ENCODE measurements around the gene TSPAN4. TPM values are rescaled to one million over a fixed set of nuclear protein-coding genes. Genes with fewer than 3 reads are reported as not detected.

The TSPAN4 gene
- total and polyA plus RNA-seq, 2 of the 13 experiments (the other 11 are each of a cell fraction or from before 2014, with no cell fraction given): 31.7 to 68.3 TPM

GRCh38 chr11:819129-819931, 23.3 kb upstream of the TSPAN4 start (continued):
- TF ChIP-seq CHCHD3 (CRISPR knock-in tag; IDR thresholded peaks at IDR 0.05) (no peak), GMEB2 (CRISPR knock-in tag; IDR thresholded peaks at IDR 0.05; ENCODE audit: low read depth) (no peak), TAF15 (IDR thresholded peaks at IDR 0.05; ENCODE audit: low read depth, low read length, poor library complexity, severe bottlenecking) (no peak), ZXDC (CRISPR knock-in tag; IDR thresholded peaks at IDR 0.05) (0 out of 2 replicates have a peak, but pooled peaks have one; percentile 34), SNAPC2 (CRISPR knock-in tag; IDR thresholded peaks at IDR 0.05) (0 out of 2 replicates have a peak, but pooled peaks have one; percentile 47), SMAD9 (CRISPR knock-in tag; IDR thresholded peaks at IDR 0.05) (no peak), ZNF768 (CRISPR knock-in tag; IDR thresholded peaks at IDR 0.05) (no peak; the same call in 1 of the 2 replicates), ERF (CRISPR knock-in tag; IDR thresholded peaks at IDR 0.05) (no peak; the same call in none of the 2 replicates), ESRRA (CRISPR knock-in tag; IDR thresholded peaks at IDR 0.05; ENCODE audit: low read depth) (no peak), ZNF775 (CRISPR knock-in tag; IDR thresholded peaks at IDR 0.05; ENCODE audit: borderline replicate concordance) (no peak), ZSCAN22 (CRISPR knock-in tag; IDR thresholded peaks at IDR 0.05) (no peak), CENPBD1 (CRISPR knock-in tag; IDR thresholded peaks at IDR 0.05; ENCODE audit: borderline replicate concordance, low read depth) (no peak), FOXP1 (IDR thresholded peaks at IDR 0.05) (no peak), FOXP1 (CRISPR knock-in tag; IDR thresholded peaks at IDR 0.05) (no peak), ZNF142 (CRISPR knock-in tag; IDR thresholded peaks at IDR 0.05) (peak; percentile 76; the same call in 1 of the 2 replicates), MAFG (CRISPR knock-in tag; IDR thresholded peaks at IDR 0.05) (no peak), POLR2G (IDR thresholded peaks at IDR 0.05; ENCODE audit: low read depth, low read length) (peak; percentile 96), JUND (CRISPR knock-in tag; IDR thresholded peaks at IDR 0.05) (no peak), SALL2 (CRISPR knock-in tag; IDR thresholded peaks at IDR 0.05) (no peak), ZNF253 (CRISPR knock-in tag; IDR thresholded peaks at IDR 0.05; ENCODE audit: borderline replicate concordance) (no peak)
